HG03159 (cell line): ENCODE data around the gene GALNT2.
A peak's percentile ranks its signal among the peaks of the same experiment; 100 is the strongest.

Source experiments
- ATAC-seq: cut with Tn5 transposase; IDR thresholded peaks from one replicate; pipeline ENCODE4 v1.9.1; 2021; ENCODE audit warnings: mild to moderate bottlenecking, moderate library complexity; ENCODE audit not compliant: unreplicated experiment

Gene GALNT2

DNA sequence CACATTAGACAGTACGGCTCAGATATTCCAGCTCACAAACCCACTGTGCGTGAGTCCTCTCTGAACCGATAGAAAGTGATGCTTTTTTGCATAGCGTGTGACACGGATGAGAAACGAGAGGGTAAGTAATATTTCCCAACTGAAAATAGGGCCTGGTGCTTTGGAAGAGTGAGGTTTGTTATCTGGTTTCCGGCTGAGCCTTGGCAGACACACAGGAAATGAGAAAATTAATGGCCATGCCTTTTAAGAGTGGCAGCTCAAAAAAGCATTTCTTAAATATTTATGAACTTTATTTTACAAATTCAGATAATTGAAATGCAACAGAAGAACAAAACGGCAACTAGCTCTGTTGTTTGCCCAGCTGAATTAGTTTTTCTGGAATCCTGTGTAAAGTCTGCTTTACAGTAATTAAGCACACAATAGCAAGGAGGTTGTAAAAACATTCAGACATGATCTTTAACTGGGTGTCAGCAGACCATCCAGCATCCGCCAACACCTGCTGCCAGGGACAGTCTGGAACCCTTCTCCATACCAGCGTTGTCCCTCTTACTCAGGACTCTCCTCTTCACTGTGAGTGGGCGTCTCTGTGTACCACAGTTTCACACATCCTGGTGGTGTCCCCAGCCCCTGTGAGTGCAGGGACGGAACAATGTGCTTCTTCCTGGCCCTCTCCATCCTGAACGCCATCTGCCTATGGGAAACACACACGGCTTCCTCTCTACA, 203.7 kb downstream of the GALNT2 start:
- peak; percentile 45 for ATAC-seq

DNA sequence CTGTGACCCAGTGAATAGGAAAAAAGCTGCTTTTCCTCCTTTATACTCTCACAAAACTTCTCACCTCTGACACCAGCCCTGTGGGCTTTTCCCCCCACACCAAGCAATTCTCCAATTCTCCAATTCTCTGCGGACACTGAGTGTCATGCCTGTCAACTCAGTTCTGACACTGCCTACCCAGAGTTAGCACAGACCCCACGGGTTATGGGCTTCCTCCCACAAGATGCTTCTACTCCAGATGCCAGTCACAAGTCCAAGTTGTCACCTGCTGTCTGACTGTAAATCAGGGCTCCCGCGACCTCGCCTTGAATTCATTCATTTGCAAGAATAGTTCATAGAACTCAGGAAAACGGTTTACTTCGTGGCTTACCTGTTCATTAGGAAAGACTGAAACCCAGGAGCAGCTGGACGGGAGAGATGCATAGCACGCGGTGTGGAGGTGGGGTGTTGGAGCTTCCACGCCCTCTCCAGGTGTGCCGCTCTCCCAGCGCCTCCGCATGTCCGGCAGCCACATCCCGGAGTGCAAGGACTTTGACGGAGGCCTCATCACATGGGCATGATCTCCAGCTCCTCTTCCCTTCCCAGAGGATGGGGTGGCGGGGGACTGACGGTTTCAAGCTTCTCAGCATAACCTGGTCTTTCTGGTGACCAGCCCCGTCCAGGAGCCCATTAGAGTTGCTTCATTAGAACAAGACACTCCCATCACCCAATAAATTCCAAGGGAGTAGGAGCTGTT, 204.4 kb downstream of the GALNT2 start:
- no peak for ATAC-seq

GRCh38 chr1:230272557-230272956, 205.5 kb downstream of the GALNT2 start:
- ATAC-seq: no peak

DNA sequence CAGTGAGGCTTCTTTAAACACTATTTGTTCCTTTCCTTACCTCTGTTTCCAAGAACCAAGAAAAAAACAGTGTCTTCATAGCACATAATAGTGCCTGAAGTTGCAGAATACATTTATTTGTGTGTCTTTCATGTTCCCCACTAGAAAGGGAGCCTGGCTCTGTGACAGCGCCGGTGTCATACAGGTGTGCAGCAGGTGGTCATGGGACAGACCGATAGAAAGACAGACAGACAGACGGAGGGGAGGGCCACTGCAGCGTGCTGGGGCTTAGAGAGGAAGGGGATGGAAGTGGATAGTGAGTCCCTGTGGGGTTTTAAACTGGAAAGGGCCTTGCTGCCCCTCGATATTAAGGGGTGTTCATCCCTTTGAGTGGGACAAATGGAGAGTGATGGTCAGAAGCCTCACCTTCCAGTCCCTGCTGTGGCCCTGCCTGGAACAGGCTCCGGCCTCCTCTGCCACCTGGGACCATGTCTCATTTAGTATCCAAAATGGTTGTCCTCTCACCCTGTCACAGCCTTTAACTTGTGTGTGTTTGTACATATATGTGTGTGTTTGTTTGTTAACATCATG, 206.2 kb downstream of the GALNT2 start:
- ATAC-seq: no peak

DNA sequence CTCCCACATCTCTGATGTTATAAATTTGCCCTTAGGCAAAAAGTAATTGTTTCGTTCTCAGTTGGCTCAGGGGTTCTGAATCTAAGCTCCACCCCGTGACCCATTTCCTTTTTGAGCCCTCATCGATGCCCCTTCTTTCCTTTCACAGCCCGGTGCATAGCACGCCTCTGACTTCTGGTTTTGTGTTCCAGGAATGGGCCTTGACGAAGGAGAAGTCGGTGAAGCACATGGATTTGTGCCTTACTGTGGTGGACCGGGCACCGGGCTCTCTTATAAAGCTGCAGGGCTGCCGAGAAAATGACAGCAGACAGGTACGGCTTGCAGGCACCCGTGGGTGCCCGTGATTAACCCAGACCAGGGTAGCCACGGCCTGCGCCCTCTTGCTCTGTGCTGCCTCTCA, 207.2 kb downstream of the GALNT2 start:
- ATAC-seq: no peak

GRCh38 chr1:230276401-230276800, 209.4 kb downstream of the GALNT2 start:
- no peak for ATAC-seq

- ATAC-seq: no peak
These were observed 210.4 kb downstream of the GALNT2 start for GRCh38 chr1:230277201-230278025.

DNA sequence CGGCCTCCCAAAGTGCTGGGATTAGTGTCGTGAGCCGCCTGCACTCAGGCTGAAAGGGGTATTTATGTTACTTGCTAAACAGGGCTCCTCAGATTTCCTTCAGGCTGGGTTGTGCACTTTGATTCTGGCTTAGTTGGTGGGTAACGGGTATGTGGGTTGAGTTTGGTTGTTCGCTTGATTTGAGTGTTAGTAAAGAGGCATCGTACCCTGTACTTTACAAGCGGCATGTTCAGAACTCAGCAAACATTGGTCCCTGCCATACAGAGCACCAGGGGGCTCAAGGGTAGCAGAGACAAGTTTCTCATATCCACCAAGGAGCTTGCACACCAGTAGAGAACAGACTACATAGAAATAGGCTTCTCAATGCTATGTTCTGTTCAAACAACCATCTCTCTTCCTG, 211.3 kb downstream of the GALNT2 start:
- no peak for ATAC-seq

GRCh38 chr1:230278871-230279582, 212.0 kb downstream of the GALNT2 start:
- ATAC-seq: no peak

DNA sequence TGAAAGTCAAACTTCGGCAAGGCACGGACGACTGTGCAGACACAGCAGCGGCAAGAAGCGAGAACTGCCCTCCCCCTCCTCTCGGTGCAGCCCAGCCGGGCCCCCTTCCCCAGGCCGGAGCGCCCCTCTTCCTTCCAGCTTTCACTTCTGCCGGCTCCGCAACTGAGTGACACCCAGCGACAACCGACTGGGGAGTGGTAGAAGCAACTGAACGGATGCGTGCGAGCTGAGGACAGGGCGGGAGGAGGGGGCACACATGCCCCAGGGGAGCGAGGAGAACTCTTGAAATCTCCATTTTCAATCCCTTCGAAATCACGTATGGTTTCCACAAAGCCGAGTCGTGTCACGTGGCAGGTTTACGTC, 212.5 kb downstream of the GALNT2 start:
- ATAC-seq: no peak

- ATAC-seq: no peak
These were observed 213.2 kb downstream of the GALNT2 start for GRCh38 chr1:230280054-230280795.

DNA sequence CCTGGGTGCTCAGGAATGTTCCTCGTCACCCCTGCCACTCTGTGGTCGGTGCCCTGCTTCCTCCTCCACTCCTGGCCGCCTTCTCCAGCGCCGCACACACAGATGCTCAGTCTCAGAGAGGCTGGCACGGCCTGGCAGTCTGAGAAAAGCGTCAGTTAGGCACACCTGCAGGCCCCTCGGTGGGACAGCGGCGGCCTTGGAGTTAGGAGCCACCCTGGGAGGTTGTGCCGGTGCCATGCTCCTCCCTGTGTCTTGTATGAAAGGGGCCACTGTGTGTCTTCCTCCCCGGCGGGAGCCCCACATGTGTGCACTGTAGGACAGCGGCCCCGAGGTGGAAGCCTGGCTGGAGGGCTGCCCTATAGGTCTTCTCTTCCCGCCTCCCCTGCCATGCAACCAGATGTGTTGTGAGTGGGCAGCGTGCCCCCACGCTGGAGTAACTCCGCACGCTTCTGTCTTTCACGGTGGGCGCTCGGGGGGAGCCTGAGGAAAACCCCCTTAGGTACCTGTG, 213.9 kb downstream of the GALNT2 start:
- ATAC-seq: no peak

GRCh38 chr1:230281556-230281955, 214.5 kb downstream of the GALNT2 start:
- ATAC-seq: no peak

GRCh38 chr1:230282157-230282556, 215.1 kb downstream of the GALNT2 start:
- ATAC-seq: no peak

DNA sequence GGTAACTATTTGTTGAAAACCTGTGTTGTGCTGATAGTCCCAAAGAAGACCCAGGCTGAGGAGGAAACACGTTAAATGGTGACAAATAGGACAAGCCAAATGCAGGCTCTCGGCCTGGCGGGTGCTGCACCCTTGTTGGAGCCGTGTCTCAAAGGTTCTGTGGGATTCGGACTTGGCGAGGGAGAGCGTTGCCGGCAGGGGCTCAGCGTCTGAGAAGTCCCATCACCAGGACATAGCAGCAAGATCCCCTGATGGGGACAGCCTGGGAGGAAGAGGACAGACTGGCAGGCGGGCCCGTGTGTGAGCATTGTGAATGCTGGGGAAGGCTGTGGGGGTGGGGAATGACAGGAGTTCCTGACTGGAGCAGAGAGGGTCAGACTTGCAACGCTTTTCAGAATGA, 216.6 kb downstream of the GALNT2 start:
- no peak for ATAC-seq

- no peak for ATAC-seq
These were observed 217.9 kb downstream of the GALNT2 start for GRCh38 chr1:230284891-230285290.

- ATAC-seq: no peak
These were observed 218.3 kb downstream of the GALNT2 start for GRCh38 chr1:230285351-230285750.

- no peak for ATAC-seq
These were observed 219.3 kb downstream of the GALNT2 start for GRCh38 chr1:230286166-230286889.

DNA sequence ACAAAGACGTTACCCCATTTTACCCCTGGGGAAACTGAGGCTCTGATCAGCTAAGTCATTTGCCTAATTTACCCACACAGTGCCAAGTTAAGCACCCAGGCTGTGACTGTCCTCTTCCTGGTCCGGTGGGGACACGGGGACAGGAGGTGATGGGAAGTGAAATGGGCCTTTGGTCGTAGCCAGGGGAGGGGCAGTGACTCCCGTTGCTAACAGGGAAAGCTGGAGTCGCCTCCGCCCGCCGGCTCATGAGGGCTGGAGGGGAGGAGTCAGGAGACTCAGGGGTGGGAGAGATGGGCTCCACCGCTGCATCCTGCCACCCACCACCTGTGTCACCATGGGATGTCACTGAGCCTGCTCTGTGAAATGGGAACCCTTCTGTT, 219.8 kb downstream of the GALNT2 start:
- no peak for ATAC-seq
